Stimulated activated naive CD4-positive, alpha-beta T cell treated with Interleukin-2 at 50 U/mL for 16 hours (primary cell): ENCODE data around the gene FBL.

Source experiments
- DNase-seq: peaks from one replicate; lab custom pipeline; 2025; lab: John Stamatoyannopoulos, UW

FBL gene

DNA sequence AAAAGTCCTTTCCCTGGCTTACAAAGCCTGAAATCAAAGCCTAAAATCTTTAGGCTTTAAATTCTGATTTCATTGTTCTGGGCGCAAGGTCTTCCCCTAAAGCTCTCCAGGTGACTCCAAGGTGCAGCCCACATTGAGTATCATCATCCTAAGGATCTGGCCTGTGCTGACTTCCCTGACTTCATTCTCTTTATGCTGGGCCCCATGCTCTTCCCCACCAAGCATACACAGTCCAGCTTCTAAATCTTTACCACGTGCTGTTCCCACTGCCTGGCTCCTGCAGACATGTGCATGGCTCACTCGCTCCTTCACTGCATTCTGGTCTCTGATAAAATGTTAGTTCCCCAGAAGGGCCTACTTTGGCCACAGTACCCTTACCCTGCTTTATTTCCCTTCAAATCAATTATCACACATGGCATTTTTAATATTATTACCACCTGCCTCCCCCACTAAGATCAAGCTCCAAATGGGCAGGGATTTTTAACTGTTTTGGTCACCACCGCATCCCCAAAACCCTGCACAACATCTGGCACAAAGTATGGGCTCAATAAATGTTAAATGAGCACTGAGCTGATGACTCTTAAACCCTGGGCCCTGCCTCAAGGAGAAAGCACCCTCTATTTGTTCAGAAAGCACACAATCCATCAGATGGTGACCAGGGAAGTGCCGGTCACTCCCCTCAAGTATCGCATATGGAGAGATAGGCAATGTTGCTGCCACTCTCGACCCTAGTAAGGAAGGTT, 3.3 kb downstream of the FBL start:
- no peak for DNase-seq

DNA sequence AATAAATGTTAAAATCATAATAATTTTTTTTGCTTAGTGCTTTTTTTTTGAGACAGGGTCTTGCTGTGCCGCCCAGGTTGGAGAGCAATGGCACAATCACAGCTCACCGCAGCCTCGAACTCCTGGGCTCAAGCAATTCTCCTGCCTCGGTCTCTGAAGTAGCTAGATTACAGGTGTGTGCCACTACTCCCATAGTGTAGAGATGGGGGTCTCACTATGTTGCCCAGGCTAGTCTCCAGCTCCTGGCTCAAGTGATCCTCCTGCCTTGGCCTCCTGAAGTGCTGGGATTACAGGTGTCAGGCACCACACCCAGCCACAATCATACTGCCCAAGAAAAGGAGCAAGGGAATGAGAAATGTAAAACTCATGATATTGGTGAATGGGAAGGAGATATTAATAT, 5.1 kb downstream of the FBL start:
- DNase-seq, result no peak

DNA sequence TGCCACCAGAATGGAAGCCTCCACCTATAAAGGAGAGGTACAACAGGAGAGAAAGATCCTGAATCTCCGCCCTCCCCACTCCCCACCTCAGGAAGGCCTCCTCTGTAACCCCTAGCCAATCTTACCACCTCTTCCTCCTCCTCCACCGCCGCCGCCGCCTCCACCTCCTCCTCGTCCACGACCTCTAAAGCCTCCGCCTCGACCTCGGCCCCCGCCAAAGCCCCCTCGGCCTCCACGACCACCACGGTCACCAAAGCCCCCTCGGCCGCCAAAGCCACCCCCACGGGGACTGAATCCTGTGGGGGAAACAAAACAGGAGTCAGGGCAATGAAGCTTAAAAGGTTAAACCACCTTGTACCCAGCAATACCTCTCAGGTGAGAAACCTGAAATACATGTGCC, 5.7 kb downstream of the FBL start:
- no peak for DNase-seq

DNA sequence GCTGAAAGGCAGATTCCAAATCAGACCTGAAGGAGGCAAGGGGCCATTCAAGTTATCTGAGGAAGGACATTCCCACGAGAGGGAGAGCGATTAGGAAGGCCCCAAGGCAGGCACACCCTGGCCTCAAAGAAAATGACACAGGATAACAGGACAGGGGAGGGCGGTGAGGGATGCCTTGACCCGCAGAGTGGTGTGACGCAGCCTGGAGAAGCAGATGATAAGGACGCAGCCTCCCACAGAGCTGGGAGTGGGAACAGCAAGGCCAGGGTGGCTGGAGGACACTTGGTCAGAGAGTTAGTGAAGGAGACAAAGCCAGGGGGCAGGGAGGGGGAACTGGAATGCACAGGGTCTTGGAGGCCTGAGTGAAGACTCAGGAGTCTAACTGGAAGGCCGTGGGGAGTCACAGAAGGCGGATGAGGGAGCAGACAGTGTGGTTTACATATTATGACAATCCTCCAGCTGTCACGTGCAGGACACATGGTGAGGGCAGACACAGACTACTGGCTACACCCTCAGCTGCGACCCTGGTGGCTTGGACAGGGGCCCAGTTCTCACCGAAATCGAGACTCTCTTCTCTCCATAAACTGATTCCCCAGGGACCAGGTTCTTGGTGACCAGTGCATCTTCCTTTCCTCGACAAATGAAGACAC, 6.4 kb downstream of the FBL start:
- DNase-seq, result no peak

DNA sequence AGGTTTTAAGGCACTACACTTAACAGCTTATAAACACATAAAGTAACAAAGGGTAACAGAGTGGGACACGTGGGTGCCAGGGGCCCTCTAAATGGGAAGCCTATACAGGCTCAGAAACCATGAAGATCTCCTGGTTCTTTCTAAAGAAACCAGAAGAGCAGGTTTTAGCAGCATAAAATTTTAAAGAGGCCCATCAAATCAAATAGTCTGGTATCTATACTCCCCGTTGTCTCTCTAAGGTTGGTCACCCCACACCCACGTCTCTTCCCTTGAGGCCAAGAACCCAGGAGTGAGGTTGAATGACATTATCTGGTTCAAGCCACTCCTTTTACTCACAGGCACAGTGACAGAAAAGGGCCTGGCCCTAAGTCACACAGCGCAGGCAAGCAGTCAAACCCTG, 7.6 kb downstream of the FBL start:
- DNase-seq, result no peak

DNA sequence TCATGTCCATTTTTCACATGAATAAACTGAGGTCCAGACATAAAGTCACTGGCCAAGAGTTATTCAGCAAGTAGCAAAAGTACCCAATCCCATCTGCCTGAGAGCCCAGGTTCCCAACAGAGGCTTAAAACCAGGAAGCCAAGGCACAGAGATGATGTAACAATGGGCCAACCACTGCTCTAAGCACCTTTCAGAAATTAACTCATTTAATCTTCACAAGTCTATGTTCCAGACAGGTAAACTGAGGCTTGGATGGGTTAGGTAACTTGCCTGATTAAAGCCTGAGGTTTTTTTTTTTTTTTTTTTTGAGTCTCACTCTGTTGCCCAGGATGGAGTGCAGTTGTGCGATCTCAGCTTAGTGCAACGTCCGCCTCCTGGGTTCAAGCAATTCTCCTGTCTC, 8.2 kb downstream of the FBL start:
- no peak for DNase-seq

DNA sequence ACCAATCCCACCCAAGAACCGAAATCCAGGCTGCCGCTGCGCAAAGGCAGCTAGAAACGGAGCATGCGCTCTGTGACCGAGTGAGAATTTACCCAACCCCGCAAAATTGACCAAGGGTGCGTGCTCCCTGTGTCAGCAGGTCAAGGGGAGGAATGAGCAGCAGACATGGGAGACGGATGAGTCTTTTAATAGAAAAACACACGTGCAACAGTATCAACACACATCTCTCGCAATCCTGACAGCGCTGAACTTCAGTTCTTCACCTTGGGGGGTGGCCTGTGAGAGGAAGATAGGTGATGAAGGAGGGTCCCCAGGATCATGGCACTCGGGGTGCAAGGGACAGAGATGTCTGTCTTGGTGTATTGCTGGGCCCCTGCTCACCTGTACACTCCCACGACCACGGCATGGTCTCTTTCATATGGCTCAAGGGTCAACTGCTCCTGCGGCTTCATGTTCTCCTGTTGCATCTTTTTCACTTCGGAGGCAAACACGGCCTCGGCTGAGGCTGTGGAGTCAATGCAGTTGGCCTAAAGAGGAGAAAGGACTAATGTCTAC, 11.8 kb downstream of the FBL start:
- DNase-seq, result peak; percentile 11

DNA sequence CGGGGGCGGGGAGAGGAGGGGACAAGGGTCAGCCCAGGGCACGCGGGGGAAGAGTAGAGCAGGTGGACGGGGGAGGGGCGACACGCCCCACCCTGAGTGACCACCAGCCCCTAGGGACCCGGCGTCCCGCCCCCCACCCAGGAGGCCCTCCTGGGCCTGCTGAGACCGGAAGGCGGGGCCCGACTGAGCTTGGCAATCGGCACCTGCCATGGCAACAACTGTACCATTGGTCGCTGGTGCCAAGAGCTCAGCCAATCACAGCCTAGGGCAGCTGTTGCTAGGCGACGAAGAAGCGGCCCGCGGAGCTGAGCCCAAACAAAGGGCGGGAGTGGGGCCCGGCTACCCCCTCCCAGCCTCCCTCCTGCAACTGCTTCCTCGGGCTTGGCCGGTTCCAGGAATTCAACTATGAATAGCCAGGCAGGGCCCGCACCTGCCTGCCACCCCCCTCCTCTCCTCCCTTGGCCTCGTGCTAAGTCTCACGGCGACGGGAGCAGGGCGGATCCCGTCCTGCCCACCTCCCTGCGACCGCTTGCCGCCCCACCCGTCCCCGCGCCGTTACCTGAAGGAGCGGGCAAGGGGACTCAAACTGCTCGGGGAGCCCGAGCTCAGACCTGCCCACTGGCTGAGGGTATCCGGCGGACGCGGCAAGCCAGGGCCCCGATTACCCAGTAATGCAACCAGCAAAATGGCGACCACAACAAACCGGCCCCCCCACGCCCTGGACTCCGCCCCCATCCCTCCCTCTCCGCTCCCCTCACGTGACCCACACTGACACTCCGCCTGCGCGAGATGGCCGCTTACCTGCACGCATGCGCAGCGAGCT, 12.5 kb downstream of the FBL start, which contains the start of gene DYRK1B:
Gene DYRK1B, minus strand, starts transcription at position 699 of the 823 bp plus-strand sequence. CDS start 2,295 bp downstream, outside the sequence.
- peak; percentile 95 for DNase-seq

DNA sequence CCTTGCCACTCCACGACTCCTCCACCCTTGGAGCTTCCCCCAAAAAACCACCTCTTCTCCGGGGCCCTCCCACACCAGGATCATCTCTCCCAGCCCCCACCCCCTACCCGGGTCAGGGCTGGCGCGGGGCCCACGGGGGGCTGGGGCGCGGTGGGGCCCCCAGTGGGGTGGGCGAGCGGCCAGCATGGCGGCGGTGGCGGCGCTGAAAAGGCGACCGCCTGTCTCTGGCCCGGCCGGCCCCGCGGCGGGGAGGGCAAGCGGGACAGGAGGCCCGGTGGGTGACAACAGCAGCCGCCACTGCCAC, 13.1 kb downstream of the FBL start:
- DNase-seq, result no peak

DNA sequence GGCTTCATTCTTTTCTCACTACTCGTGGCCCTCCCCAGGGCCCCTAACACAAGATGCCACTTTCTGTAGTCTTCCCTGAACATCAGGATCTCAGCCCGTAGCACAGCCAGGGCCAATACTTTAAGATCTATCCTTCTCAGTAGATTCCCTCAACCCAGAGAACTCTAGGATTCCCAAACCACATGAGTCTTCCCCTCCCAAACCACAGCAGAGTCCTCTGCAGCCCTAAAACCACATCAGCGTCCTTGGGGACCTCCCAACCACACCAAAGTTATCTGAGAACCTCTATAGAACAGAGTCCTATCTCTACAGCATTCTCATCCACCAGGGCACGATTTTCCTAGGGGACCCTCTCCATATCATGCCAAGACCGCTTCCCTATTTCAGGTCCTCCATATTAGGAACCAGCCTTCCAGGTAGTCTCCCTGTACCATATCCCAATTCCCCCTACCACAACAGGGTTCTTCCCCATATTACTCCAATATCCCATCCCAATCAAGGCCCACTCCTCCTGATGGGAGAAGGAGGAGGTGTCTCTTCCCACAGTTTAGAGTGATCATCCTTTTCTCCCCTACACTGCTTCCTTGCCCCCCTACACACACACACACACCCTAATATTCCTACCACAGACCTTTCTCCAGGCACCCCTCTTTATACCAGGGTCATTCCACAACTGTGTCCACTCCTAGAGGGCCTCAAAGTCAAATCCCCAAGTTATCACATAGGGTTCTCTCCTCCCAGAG, 13.7 kb downstream of the FBL start:
- no peak for DNase-seq

DNA sequence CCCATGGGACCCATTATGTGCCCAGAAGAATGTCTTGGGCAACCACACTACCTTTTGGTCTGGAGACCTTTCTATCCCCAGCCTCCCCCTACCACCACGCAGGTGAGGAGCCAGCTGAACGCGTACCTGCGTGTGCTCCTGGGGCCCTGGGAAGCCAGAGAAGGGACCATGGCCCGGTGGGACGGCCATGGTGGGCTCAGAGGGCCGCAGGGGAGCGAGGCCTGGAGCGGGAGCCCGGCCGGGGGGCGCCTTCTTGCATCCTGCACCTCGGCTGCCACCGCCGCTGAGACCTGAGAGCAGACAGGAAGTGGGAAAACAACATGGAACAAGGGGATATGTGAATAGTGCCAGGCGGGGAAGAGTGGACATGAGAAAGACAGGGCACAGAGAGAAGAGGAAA, 14.5 kb downstream of the FBL start:
- no peak for DNase-seq

DNA sequence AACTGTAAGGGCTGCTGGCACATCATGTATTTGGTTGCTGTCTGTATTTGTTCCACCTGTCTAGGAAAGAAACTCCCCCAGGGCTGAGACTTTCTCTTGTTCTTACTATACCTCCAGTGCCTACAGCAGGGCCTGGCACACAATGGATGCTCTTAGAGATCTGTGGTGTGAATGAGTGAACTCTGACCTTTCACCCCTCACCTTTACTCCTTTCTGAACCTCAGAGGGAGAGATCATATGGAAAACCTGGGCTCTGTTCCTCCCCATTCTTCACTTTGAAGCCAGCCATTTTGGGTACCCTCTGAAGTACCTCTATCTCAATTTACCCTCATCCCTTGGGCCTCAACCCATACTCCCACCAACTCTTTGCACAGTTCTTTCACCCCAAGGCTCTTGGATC, 15.3 kb downstream of the FBL start:
- DNase-seq, result no peak

DNA sequence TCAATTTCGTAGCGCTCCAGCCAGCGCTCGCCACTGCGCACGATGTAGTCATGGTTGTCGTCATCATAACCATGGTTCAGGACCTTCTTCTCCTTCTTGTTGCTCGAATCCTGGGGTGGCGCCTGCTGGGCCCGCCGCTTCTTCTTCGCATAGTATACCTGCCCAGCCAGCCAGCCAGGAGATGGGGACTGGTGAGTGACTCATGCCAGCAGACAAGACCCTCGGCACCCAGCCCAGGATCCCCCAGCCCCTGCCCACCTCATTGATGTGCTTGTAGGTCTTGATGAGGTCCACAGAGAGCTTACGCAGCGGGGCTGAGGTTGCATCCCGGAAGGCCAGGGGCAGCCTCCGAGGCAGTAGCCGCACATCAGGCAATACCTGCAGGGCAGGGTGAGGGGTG, 15.8 kb downstream of the FBL start:
- no peak for DNase-seq

DNA sequence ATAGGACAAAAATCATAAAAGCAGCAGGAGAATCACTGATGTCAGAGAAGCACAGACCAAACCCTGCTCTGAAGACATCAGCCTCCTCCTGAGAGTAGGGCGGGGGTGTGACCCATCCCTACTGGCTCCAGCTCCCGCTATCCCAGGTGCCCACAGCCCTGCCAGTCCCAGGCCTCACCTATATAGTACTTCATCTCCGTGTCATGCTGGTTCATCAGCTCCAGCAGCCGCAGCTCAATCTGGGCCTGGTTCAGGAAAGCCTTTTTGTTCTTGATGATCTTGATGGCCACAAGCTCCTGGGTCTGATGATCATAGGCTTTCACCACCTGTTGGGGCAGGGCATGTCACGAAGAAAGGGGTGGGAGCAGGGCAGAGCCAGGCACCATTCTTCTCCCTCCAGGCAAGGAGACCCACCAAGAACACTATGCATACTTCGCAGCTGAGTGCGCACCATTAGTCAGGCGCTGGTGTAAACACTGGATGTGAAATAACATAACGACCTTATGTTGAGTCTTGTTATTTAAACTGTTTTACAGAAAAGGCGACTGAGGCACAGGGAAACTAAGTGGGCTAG, 16.4 kb downstream of the FBL start:
- no peak for DNase-seq

DNA sequence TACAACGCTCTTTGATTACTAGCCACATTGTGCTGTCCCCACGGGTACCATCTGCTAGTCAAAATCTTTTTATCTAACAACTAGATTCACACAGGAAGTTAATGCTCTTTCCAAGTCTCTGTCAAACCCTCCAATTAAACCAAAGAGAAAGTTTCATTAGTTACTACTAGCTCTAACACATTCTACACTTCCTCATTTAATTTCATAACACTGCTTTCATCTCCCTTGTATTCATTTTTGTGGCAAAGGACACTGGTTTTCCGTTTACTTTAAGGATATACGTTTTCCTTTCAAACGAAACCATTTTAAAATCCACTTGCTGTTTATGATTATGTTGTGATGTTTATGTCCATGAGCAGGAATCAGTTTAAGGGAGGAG, 17.5 kb downstream of the FBL start:
- no peak for DNase-seq

DNA sequence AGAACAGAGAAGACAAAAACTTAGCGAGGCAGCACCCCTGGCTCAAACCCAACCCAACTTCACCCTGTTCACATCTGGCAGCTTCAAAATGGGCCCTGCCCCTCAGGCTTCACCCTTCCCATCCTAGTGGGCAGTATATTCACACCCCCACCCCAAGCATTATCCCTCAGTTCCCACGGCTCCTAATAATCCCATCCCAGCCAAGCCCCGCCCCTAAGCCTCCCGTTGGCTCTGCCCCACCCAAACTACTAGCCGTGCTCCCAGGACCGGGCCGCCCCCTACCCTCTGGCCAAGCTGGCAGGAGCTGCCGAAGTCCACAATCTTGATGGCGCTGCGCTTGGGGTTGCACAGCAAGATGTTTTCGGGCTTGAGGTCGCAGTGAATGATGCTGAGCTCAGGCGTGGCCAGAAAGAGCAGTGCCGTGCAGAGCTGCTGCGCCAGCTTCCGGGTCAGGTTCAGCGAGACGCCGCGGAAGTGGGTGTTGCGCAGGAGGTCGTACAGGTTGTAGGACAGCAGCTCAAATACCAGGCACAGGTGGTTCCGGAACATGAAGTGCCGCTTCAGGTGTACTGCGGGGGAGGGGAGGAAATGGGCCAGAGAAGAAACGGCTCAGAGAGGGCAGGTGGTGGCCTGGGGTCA, 18.0 kb downstream of the FBL start:
- no peak for DNase-seq

DNA sequence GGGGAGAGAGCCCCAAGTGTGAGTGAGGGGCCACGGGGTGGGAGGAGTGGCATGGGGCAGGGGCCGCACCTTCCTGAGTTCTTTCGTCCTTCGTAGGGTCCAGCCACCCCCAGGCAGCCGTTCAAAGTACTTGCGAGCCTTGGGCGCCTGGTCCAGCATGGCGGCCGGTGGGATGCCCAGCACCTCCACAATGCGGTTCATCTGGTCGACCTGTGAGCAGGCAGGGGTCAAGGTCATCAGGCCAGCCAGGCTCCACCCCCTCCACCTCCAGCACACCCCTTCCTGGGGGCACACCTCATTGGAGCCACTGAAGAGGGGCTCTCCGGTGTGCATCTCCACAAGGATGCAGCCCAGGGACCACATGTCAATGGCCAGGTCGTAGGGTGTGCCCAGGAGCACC, 19.0 kb downstream of the FBL start:
- no peak for DNase-seq

DNA sequence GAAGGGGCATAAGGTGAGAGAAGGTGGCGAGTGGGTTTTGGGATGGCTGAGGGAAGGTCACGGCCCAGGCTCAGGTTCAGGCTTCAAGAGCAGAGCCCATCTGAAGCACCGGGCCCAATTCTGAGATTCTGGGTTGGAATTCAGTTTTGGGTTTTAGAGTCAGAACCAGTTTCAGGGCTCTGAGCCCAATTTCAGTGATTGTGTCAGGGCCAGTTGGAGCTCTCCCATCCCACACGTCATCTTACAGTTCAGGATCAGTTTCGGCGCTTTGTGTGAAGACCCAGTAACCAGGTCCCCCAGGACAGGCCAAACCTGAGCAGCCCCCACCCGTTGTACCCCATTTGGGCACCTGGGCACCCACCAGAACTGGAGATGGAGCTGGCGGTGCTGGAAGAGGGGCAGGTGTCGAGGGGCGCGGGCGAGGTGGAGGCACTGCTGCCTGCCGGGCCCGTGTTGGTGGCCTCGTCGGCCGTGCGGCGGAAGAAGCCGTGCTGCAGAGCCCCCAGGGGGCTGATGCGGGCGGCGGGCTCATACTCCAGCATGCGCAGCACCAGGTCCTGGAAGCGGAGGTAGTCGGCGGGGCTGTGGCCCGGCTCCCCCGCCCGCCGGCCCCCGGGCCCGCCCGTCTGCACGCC, 19.8 kb downstream of the FBL start:
- DNase-seq, result no peak

DNA sequence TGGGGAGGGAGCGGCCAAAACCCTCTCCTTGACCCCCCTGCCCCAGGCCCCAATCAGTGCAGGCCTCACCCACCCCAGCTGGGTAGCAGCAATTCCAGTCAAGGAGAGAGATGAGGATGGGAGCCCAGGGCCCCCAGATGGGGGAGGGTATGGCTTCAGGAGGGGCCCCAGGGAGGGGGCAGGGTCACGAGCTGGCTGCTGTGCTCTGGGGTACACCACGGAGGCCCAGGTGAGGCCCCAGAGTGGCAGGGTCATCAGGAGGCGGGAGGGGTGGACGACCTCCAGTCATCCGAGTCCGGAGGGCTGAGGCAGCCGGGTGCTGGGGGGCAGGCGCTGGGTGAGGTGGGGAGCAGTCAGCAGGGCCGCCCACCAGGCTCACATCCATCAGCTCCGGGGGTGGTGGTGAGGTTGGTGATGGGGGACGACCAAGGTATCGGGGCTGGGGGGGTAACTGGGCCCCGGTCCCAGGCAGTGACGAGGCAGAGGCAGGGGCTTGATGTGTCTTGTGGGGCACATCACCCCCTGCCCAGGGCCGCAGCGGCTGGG, 20.6 kb downstream of the FBL start:
- DNase-seq, result no peak

DNA sequence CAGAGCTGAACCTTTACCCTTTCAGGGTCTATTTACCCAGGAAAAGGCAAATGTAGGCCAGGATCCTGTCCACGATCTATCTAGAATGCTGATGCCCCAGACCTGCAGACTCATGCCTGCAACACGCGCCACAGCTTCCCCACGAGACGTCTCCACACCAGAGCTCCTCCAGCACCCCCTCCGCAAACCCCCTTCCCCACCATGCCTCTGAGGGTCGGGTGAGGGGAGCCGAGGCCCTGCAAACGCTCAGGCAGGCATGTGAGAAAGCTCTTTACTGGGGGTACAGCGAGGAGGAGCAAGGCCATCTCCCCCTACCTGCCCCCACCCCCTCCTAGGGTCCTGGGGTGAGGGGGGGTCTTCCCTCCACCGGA, 21.1 kb downstream of the FBL start:
- no peak for DNase-seq
